IMR-90 (cell line): ENCODE results near the gene ZNF236. TPM values are rescaled to one million over a fixed set of nuclear protein-coding genes. Genes with fewer than 3 reads are reported as not detected.

ENCODE experiments used
- ATAC-seq: fragments of 200-7000 bp; cut with Tn5 transposase; 2 replicates; pipeline ENCODE4 v1.9.1; 2020; ENCODE audit warnings: low read depth, mild to moderate bottlenecking, moderate library complexity
- BruUV-seq: library from RNA; stranded (reverse); fragments of 400-500 nt; replicated peaks from 2 replicates; lab custom pipeline; 2021; lab: Mats Ljungman, UMichigan
- CTCF ChIA-PET: fragments of 300-600 bp; formaldehyde crosslinking; extraction: SDS; loops from one replicate; lab custom pipeline; 2021; ENCODE audit warnings: antibody characterized with exemption; lab: Yijun Ruan, JAX
- POLR2A ChIA-PET: fragments of 300-600 bp; sonication (Branson Sonifier 250); formaldehyde crosslinking; loops from one replicate; lab custom pipeline; 2022; ENCODE audit warnings: antibody characterized with exemption; ENCODE audit not compliant: unreplicated experiment; lab: Charles Lee
- DNase-seq: peaks from one replicate; pipeline ENCODE4 v3.0.0; 2013
- H2AFZ ChIP-seq: replicated peaks from 2 replicates; pipeline ENCODE3; 2013; ENCODE audit warnings: low read length, mild to moderate bottlenecking; ENCODE audit not compliant: poor library complexity
- H2AK5ac ChIP-seq: 2 replicates; pipeline ENCODE4 v1.6.1; 2013; ENCODE audit warnings: low read depth, low read length, inconsistent platforms
- H2AK9ac ChIP-seq: replicated peaks from 2 replicates; pipeline ENCODE3; 2013; ENCODE audit warnings: mild to moderate bottlenecking, low read depth, low read length, moderate library complexity; ENCODE audit not compliant: poor library complexity
- H2BK120ac ChIP-seq: 2 replicates; pipeline ENCODE4 v1.6.1; 2013; ENCODE audit warnings: low read depth, low read length, inconsistent platforms
- H2BK15ac ChIP-seq: 3 replicates; pipeline ENCODE4 v1.6.1; 2013; ENCODE audit warnings: low read depth, low read length, inconsistent platforms
- H2BK20ac ChIP-seq: 2 replicates; pipeline ENCODE4 v1.6.1; 2013; ENCODE audit warnings: low read depth, mild to moderate bottlenecking, inconsistent platforms, low read length, moderate library complexity
- H2BK5ac ChIP-seq: 2 replicates; pipeline ENCODE4 v1.6.1; 2013; ENCODE audit warnings: mild to moderate bottlenecking, low read depth, low read length, inconsistent platforms; ENCODE audit not compliant: poor library complexity, severe bottlenecking
- H3K14ac ChIP-seq: replicated peaks from 2 replicates; pipeline ENCODE4 v1.6.1; 2013; ENCODE audit warnings: low read depth, low read length, inconsistent platforms
- H3K18ac ChIP-seq: 2 replicates; pipeline ENCODE4 v1.6.1; 2013; ENCODE audit warnings: low read depth, low read length, control low read depth
- H3K23ac ChIP-seq: 2 replicates; pipeline ENCODE4 v1.6.1; 2013; ENCODE audit warnings: low read depth, low read length, inconsistent platforms
- H3K27ac ChIP-seq: 2 replicates; pipeline ENCODE4 v1.5.1; 2013; ENCODE audit warnings: mild to moderate bottlenecking, control low read depth, low read length; ENCODE audit not compliant: insufficient read depth
- H3K27me3 ChIP-seq: 2 replicates; pipeline ENCODE4 v1.6.1; 2013; ENCODE audit warnings: low read length; ENCODE audit not compliant: control insufficient read depth, insufficient read depth
- H3K36me3 ChIP-seq: 2 replicates; pipeline ENCODE4 v1.6.1; 2013; ENCODE audit warnings: low read length, mixed read lengths; ENCODE audit not compliant: control insufficient read depth, insufficient read depth
- H3K4ac ChIP-seq: 2 replicates; pipeline ENCODE4 v1.6.1; 2013; ENCODE audit warnings: low read depth, low read length, inconsistent platforms
- H3K4me1 ChIP-seq: 2 replicates; pipeline ENCODE4 v1.6.1; 2013; ENCODE audit warnings: low read length, mixed read lengths; ENCODE audit not compliant: control insufficient read depth, insufficient read depth
- H3K4me2 ChIP-seq: 2 replicates; pipeline ENCODE4 v1.6.1; 2013; ENCODE audit warnings: low read depth, mild to moderate bottlenecking, control low read depth, low read length, moderate library complexity
- H3K4me3 ChIP-seq: 2 replicates; pipeline ENCODE4 v1.5.1; 2013; ENCODE audit warnings: low read depth, mild to moderate bottlenecking, control low read depth, low read length, moderate library complexity; ENCODE audit not compliant: insufficient read depth
- H3K56ac ChIP-seq: 2 replicates; pipeline ENCODE4 v1.6.1; 2013; ENCODE audit warnings: low read length, inconsistent platforms; ENCODE audit not compliant: insufficient read depth; ENCODE audit errors: extremely low read depth
- H3K79me1 ChIP-seq, 2 experiments: 2 replicates each; pipeline ENCODE4 v1.6.1; 2013; ENCODE audit warnings: low read length in 2 of 2, inconsistent platforms in 1 of 2, low read depth in 1 of 2
- H3K9ac ChIP-seq: 2 replicates; pipeline ENCODE4 v1.6.1; 2013; ENCODE audit warnings: low read depth, low read length, control low read depth
- H3K9me1 ChIP-seq: 2 replicates; pipeline ENCODE4 v1.6.1; 2013; ENCODE audit warnings: low read length, inconsistent platforms; ENCODE audit not compliant: insufficient read depth
- H3K9me3 ChIP-seq: 2 replicates; pipeline ENCODE4 v1.6.1; 2013; ENCODE audit warnings: low read length; ENCODE audit not compliant: control insufficient read depth, insufficient read depth
- H4K20me1 ChIP-seq: 2 replicates; pipeline ENCODE4 v1.6.1; 2013; ENCODE audit warnings: low read length, inconsistent platforms; ENCODE audit not compliant: insufficient read depth
- H4K5ac ChIP-seq: 2 replicates; pipeline ENCODE4 v1.6.1; 2013; ENCODE audit warnings: mild to moderate bottlenecking, low read depth, low read length, control low read depth
- H4K8ac ChIP-seq, 2 experiments: 2 replicates each; pipeline ENCODE4 v1.6.1; 2013; ENCODE audit warnings: low read depth in 2 of 2, low read length in 2 of 2, control low read depth in 1 of 2, inconsistent platforms in 1 of 2
- H4K91ac ChIP-seq: 2 replicates; pipeline ENCODE4 v1.6.1; 2013; ENCODE audit warnings: low read depth, low read length, inconsistent platforms; ENCODE audit not compliant: insufficient read depth
- BHLHE40 ChIP-seq: fragments of 150-350 bp; IDR thresholded peaks from 2 replicates; pipeline ENCODE4 v1.6.1; 2016; ENCODE audit warnings: mild to moderate bottlenecking, low read depth, low read length
- CEBPB ChIP-seq: IDR thresholded peaks from 2 replicates; pipeline ENCODE4 v1.6.1; 2012; ENCODE audit warnings: low read depth, low read length, improper control_type of control experiment
- FOS ChIP-seq: fragments of 150-350 bp; IDR thresholded peaks from 2 replicates; pipeline ENCODE4 v1.6.1; 2016; ENCODE audit warnings: low read depth, low read length
- MXI1 ChIP-seq: IDR thresholded peaks from 2 replicates; pipeline ENCODE4 v1.6.1; 2012; ENCODE audit warnings: low read depth, mild to moderate bottlenecking, low read length, moderate library complexity, borderline replicate concordance
- NFE2L2 ChIP-seq: fragments of 150-350 bp; IDR thresholded peaks from 2 replicates; pipeline ENCODE4 v1.6.1; 2016; ENCODE audit warnings: low read depth, mild to moderate bottlenecking, low read length
- RAD21 ChIP-seq: IDR thresholded peaks from 2 replicates; pipeline ENCODE4 v1.6.1; 2012; ENCODE audit warnings: low read length, improper control_type of control experiment
- RFX5 ChIP-seq: IDR thresholded peaks from 2 replicates; pipeline ENCODE4 v1.8.0; 2012; ENCODE audit warnings: low read depth, mild to moderate bottlenecking, low read length, moderate library complexity
- WGBS, 2 experiments: methylation state at CpG; one replicate each; pipeline versions ENCODE4 v1.1.5 to v1.1.7; 2013; ENCODE audit warnings: missing lambda C conversion rate in 2 of 2; ENCODE audit not compliant: insufficient read length in 1 of 2; ENCODE audit errors: extremely low coverage in 2 of 2; 5-methylcytosine and 5-hydroxymethylcytosine counted together
- dilution Hi-C: fragments of 300-500 bp; cut with HindIII; formaldehyde crosslinking; loops from one replicate; pipeline ENCODE4 v1.14.3; 2018; ENCODE audit warnings: low sequenced_read_pairs; ENCODE audit not compliant: unreplicated experiment
- in situ Hi-C: fragments of 300-500 bp; cut with MboI; formaldehyde crosslinking; loops from 3 replicates; pipeline ENCODE4 v1.14.3; 2019; ENCODE audit warnings: low sequenced_read_pairs, inconsistent platforms, mixed read lengths
- intact Hi-C: fragments of 100-400 bp; cut with micrococcal nuclease; formaldehyde crosslinking; loops from 2 replicates; pipeline ENCODE4 v1.10.0; 2022
- polyA plus RNA-seq, 3 experiments: library from polyadenylated mRNA; depleted of rRNA; stranded (reverse); fragments of >200 nt; gene quantifications; 2 replicates each; pipeline ENCODE4 v1.2.3, GENCODE V29; 2012; ENCODE audit warnings: low replicate concordance in 1 of 3
- total RNA-seq: library from RNA; depleted of rRNA; stranded (reverse); fragments of >200 nt; gene quantifications from 2 replicates; pipeline ENCODE4 v1.2.3, GENCODE V29; 2012
- TF ChIP-seq, protein P1 (sequence below): conservative IDR thresholded peaks from 2 replicates; pipeline ENCODE4 v1.5.1; 2012; ENCODE audit warnings: mild to moderate bottlenecking, low read depth, low read length, improper control_type of control experiment

The ZNF236 gene
- total and polyA plus RNA-seq, 2 of the 4 experiments (the other 2 are of a cell fraction), result 3.6 to 9.7 TPM

- H3K4me1 ChIP-seq, result no peaks in the 10 kb centered on the region
- no peak overlapping the region for H3K23ac ChIP-seq
- H3K9ac ChIP-seq, result no peak overlapping the region
- no peak overlapping the region for H2BK20ac ChIP-seq
- no peak overlapping the region for H2AFZ ChIP-seq
- no peak overlapping the region for H2BK5ac ChIP-seq
- no peak overlapping the region for H3K4me2 ChIP-seq
- TF ChIP-seq, protein P1, sequence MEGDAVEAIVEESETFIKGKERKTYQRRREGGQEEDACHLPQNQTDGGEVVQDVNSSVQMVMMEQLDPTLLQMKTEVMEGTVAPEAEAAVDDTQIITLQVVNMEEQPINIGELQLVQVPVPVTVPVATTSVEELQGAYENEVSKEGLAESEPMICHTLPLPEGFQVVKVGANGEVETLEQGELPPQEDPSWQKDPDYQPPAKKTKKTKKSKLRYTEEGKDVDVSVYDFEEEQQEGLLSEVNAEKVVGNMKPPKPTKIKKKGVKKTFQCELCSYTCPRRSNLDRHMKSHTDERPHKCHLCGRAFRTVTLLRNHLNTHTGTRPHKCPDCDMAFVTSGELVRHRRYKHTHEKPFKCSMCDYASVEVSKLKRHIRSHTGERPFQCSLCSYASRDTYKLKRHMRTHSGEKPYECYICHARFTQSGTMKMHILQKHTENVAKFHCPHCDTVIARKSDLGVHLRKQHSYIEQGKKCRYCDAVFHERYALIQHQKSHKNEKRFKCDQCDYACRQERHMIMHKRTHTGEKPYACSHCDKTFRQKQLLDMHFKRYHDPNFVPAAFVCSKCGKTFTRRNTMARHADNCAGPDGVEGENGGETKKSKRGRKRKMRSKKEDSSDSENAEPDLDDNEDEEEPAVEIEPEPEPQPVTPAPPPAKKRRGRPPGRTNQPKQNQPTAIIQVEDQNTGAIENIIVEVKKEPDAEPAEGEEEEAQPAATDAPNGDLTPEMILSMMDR, result no peak
- TF ChIP-seq FOS, result no peak
- no peak for TF ChIP-seq RAD21
- no peak for TF ChIP-seq CEBPB
- no peak for TF ChIP-seq MXI1
- TF ChIP-seq RFX5, result no peak
- TF ChIP-seq NFE2L2, result no peak
- no peak for TF ChIP-seq BHLHE40
- no peak overlapping the region for H4K91ac ChIP-seq
- no peak overlapping the region for H3K14ac ChIP-seq
- no peak overlapping the region for H2BK120ac ChIP-seq
- H3K56ac ChIP-seq, result no peak overlapping the region
- H3K79me1 ChIP-seq, result 0 out of 4 replicates have a peak, but pooled peaks cover 0 to 2% of the 10 kb centered on the region in 2 experiments
- no peak overlapping the region for H3K27ac ChIP-seq
- peaks cover 42% of the 10 kb centered on the region for H3K36me3 ChIP-seq
- intact Hi-C loops, result no loop called here
- H2AK9ac ChIP-seq, result no peak overlapping the region
- no peak for DNase-seq
- dilution Hi-C loops, result no loop called here
- H4K20me1 ChIP-seq, result no peaks in the 10 kb centered on the region
- ChIA-PET CTCF (no interaction called here), POLR2A (no interaction called here)
- no peak overlapping the region for H4K5ac ChIP-seq
- in situ Hi-C loops, result no loop called here
- H3K27me3 ChIP-seq, result no peaks in the 10 kb centered on the region
- no peak overlapping the region for H2AK5ac ChIP-seq
- H3K4me3 ChIP-seq, result no peak overlapping the region
- BruUV-seq, result no TSS peak
- 100% methylated on average over 4 of the region's 5 CpGs; no CpG with 5 or more reads in 1 of the 2 experiments for WGBS, 2 experiments
- no peak overlapping the region for H2BK15ac ChIP-seq
- no peak overlapping the region for H3K18ac ChIP-seq
- no peak for ATAC-seq
- H3K9me1 ChIP-seq, result peaks cover 4% of the 10 kb centered on the region; the same call in 1 of the 2 replicates
- no peak overlapping the region for H3K4ac ChIP-seq
- H3K9me3 ChIP-seq, result no peaks in the 10 kb centered on the region
- H4K8ac ChIP-seq, result no peak overlapping the region
Measured at GRCh38 chr18:76885001-76885400, 62.6 kb downstream of the ZNF236 start.
